Panc1 (cell line): ENCODE data around the gene SCAF1. TPM values are rescaled to one million over a fixed set of nuclear protein-coding genes. Genes with fewer than 3 reads are reported as not detected.

ENCODE experiments used
- ATAC-seq: fragments of 200-7000 bp; cut with Tn5 transposase; 2 replicates; pipeline ENCODE4 v1.9.1; 2020; ENCODE audit warnings: mild to moderate bottlenecking, moderate library complexity
- BruUV-seq: library from RNA; stranded (reverse); fragments of 400-500 nt; replicated peaks from 2 replicates; lab custom pipeline; 2021; lab: Mats Ljungman, UMichigan
- CTCF ChIA-PET: fragments of 300-600 bp; sonication (Branson Sonifier 250); formaldehyde crosslinking; loops from one replicate; lab custom pipeline; 2022; ENCODE audit warnings: antibody characterized with exemption; lab: Charles Lee
- POLR2A ChIA-PET: fragments of 300-600 bp; sonication (Branson Sonifier 250); formaldehyde crosslinking; loops from one replicate; lab custom pipeline; 2022; ENCODE audit warnings: antibody characterized with exemption; lab: Charles Lee
- DNase-seq: peaks from one replicate; pipeline ENCODE4 v3.0.0-alpha.2; 2010; ENCODE audit warnings: low read depth, low spot score
- H3K27ac ChIP-seq: 2 replicates; pipeline ENCODE4 v1.5.1; 2011; ENCODE audit warnings: mild to moderate bottlenecking, low read length, inconsistent platforms
- H3K27me3 ChIP-seq: fragments of 200-500 bp; sonication (Bioruptor generic); 2 replicates; pipeline ENCODE4 v1.6.0; 2014; ENCODE audit warnings: low read length, inconsistent platforms; ENCODE audit not compliant: control insufficient read depth, insufficient read depth
- H3K36me3 ChIP-seq: fragments of 200-500 bp; sonication (Bioruptor generic); 2 replicates; pipeline ENCODE4 v1.5.1; 2014; ENCODE audit warnings: inconsistent platforms, mild to moderate bottlenecking, low read length, moderate library complexity; ENCODE audit not compliant: control insufficient read depth, insufficient read depth
- H3K4me1 ChIP-seq: 2 replicates; pipeline ENCODE4 v1.5.1; 2011; ENCODE audit warnings: inconsistent platforms, mild to moderate bottlenecking, low read length, moderate library complexity; ENCODE audit not compliant: control insufficient read depth, insufficient read depth
- H3K4me3 ChIP-seq, 2 experiments: 2 replicates each; pipeline ENCODE4 v1.5.1; 2011 to 2012; ENCODE audit warnings: low read depth in 2 of 2, low read length in 2 of 2, mild to moderate bottlenecking in 2 of 2, inconsistent platforms in 1 of 2, moderate library complexity in 1 of 2
- H3K9me3 ChIP-seq: fragments of 200-500 bp; sonication (Bioruptor generic); 2 replicates; pipeline ENCODE4 v1.5.1; 2014; ENCODE audit warnings: low read depth, mild to moderate bottlenecking, inconsistent platforms, low read length, moderate library complexity; ENCODE audit not compliant: control insufficient read depth, insufficient read depth
- CTCF ChIP-seq: fragments of 450-650 bp; IDR thresholded peaks from 2 replicates; pipeline ENCODE4 v1.5.1; 2017; ENCODE audit warnings: mild to moderate bottlenecking
- POLR2AphosphoS5 ChIP-seq: IDR thresholded peaks from 2 replicates; pipeline ENCODE4 v1.6.1; 2012; ENCODE audit warnings: mild to moderate bottlenecking, low read depth, low read length, moderate library complexity
- SIN3A ChIP-seq: IDR thresholded peaks from 2 replicates; pipeline ENCODE4 v1.6.1; 2012; ENCODE audit warnings: low read depth, mild to moderate bottlenecking, low read length, moderate library complexity, borderline replicate concordance; ENCODE audit not compliant: insufficient read depth
- TCF7L2 ChIP-seq: IDR thresholded peaks from 2 replicates; pipeline ENCODE4 v1.6.1; 2011; ENCODE audit warnings: mild to moderate bottlenecking, low read depth, low read length, inconsistent platforms
- in situ Hi-C: cut with HindIII; loops from 2 replicates; pipeline ENCODE4 v1.10.0; 2016; ENCODE audit warnings: low sequenced_read_pairs, low pct_unique_long_range_greater_than_20kb
- intact Hi-C: fragments of 100-400 bp; cut with micrococcal nuclease; formaldehyde crosslinking; loops from one replicate; pipeline ENCODE4 v1.10.0; 2022; ENCODE audit not compliant: unreplicated experiment
- total RNA-seq: library from RNA; stranded (reverse); gene quantifications from one replicate; pipeline ENCODE4 v1.2.1, GENCODE V29; 2021; ENCODE audit not compliant: unreplicated experiment
- TF ChIP-seq, protein P1 (sequence below), 2 experiments: IDR thresholded peaks; 2 replicates each; pipeline ENCODE4 v1.6.1; 2011 to 2012; ENCODE audit warnings: low read depth in 2 of 2, control low read depth in 1 of 2, low read length in 1 of 2, mild to moderate bottlenecking in 1 of 2, moderate library complexity in 1 of 2; ENCODE audit not compliant: insufficient read depth in 1 of 2

SCAF1 gene
- total RNA-seq, 1 experiment from 2014 or later: 77.4 TPM

- in situ Hi-C loops (no loop called here), intact Hi-C loops (no loop called here)
- TF ChIP-seq POLR2AphosphoS5 (peak; percentile 81), SIN3A (0 out of 2 replicates have a peak, but pooled peaks have one; percentile 54)
- TF ChIP-seq, protein P1, sequence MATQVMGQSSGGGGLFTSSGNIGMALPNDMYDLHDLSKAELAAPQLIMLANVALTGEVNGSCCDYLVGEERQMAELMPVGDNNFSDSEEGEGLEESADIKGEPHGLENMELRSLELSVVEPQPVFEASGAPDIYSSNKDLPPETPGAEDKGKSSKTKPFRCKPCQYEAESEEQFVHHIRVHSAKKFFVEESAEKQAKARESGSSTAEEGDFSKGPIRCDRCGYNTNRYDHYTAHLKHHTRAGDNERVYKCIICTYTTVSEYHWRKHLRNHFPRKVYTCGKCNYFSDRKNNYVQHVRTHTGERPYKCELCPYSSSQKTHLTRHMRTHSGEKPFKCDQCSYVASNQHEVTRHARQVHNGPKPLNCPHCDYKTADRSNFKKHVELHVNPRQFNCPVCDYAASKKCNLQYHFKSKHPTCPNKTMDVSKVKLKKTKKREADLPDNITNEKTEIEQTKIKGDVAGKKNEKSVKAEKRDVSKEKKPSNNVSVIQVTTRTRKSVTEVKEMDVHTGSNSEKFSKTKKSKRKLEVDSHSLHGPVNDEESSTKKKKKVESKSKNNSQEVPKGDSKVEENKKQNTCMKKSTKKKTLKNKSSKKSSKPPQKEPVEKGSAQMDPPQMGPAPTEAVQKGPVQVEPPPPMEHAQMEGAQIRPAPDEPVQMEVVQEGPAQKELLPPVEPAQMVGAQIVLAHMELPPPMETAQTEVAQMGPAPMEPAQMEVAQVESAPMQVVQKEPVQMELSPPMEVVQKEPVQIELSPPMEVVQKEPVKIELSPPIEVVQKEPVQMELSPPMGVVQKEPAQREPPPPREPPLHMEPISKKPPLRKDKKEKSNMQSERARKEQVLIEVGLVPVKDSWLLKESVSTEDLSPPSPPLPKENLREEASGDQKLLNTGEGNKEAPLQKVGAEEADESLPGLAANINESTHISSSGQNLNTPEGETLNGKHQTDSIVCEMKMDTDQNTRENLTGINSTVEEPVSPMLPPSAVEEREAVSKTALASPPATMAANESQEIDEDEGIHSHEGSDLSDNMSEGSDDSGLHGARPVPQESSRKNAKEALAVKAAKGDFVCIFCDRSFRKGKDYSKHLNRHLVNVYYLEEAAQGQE (IDR thresholded peaks at IDR 0.05; ENCODE audit: insufficient read depth in 1 of 2, low read depth in 2 of 2, low read length in 1 of 2): no peak
- peak overlapping the region; percentile 90 for H3K27ac ChIP-seq
- H3K9me3 ChIP-seq: no peaks in the 10 kb centered on the region
- no peaks in the 10 kb centered on the region for H3K27me3 ChIP-seq
- ChIA-PET POLR2A (interaction anchor here (0.6 to 0.8 kb wide), 3 partner anchors 12 to 189 kb away, joined by 3 to 5 read pairs (median 4); partner anchors contain the start of genes PRMT1 and RRAS), CTCF (interaction anchor here (0.8 kb wide), 1 partner anchor 8 kb away, joined by 6 read pairs; no protein-coding TSS in a partner anchor)
- peaks cover 2% of the 10 kb centered on the region; the same call in 1 of the 2 replicates for H3K4me1 ChIP-seq
- peaks cover 10% of the 10 kb centered on the region; the same call in 1 of the 2 replicates for H3K36me3 ChIP-seq
- ATAC-seq (peak; percentile 77), DNase-seq (no peak)
- peak overlapping the region; percentile 71 to 95 for H3K4me3 ChIP-seq
- BruUV-seq: TSS peak; percentile 88
Measured at GRCh38 chr19:49664171-49665035, 22.4 kb downstream of the SCAF1 start.

GRCh38 chr19:49665036-49665350 is 23.0 kb downstream of the SCAF1 start:
- peaks cover 2% of the 10 kb centered on the region; the same call in 1 of the 2 replicates for H3K4me1 ChIP-seq
- ChIA-PET CTCF (no interaction called here), POLR2A (interaction anchor here (0.8 kb wide), 1 partner anchor 12 kb away, joined by 5 read pairs; the partner anchor contains the start of gene PRMT1)
- peaks cover 10% of the 10 kb centered on the region; the same call in 1 of the 2 replicates for H3K36me3 ChIP-seq
- H3K27me3 ChIP-seq: no peaks in the 10 kb centered on the region
- no peak for ATAC-seq
- DNase-seq: no peak
- H3K9me3 ChIP-seq: no peaks in the 10 kb centered on the region
- in situ Hi-C loops (no loop called here), intact Hi-C loops (no loop called here)
- H3K4me3 ChIP-seq: peak overlapping the region; percentile 71 to 95
- TF ChIP-seq SIN3A (no peak), POLR2AphosphoS5 (no peak; the same call in 1 of the 2 replicates), TCF7L2 (no peak), CTCF (no peak)
- TF ChIP-seq, protein P1 (IDR thresholded peaks at IDR 0.05; ENCODE audit: insufficient read depth in 1 of 2, low read depth in 2 of 2, low read length in 1 of 2): no peak
- no TSS peak for BruUV-seq
- peak overlapping the region; percentile 90 for H3K27ac ChIP-seq
